Nephron (organoid): Measurements from ENCODE around the gene ABCC2.
A peak's percentile ranks its signal among the peaks of the same experiment; 100 is the strongest.

Source experiments
- H3K27ac Mint-ChIP-seq, 3 experiments: 2 replicates each; pipeline ENCODE4 v1.8.0; 2020; ENCODE audit warnings: mixed read lengths in 3 of 3, mild to moderate bottlenecking in 2 of 3, moderate library complexity in 1 of 3
- H3K27me3 Mint-ChIP-seq: 2 replicates; pipeline ENCODE4 v1.8.0; 2021; ENCODE audit warnings: low read depth, mild to moderate bottlenecking, moderate library complexity, mixed read lengths
- H3K36me3 Mint-ChIP-seq: 2 replicates; pipeline ENCODE4 v1.8.0; 2020; ENCODE audit warnings: low read depth, mixed read lengths
- H3K4me1 Mint-ChIP-seq: 2 replicates; pipeline ENCODE4 v1.8.0; 2020; ENCODE audit warnings: mixed read lengths
- H3K4me3 Mint-ChIP-seq, 3 experiments: 2 replicates each; pipeline ENCODE4 v1.8.0; 2020; ENCODE audit warnings: mild to moderate bottlenecking in 3 of 3, mixed read lengths in 3 of 3, moderate library complexity in 2 of 3
- H3K9me3 Mint-ChIP-seq: 2 replicates; pipeline ENCODE4 v1.8.0; 2020; ENCODE audit warnings: mixed read lengths
- TF ChIP-seq, protein P1 (sequence below), 3 experiments: fragments of 200-600 bp; sonication (generic); IDR thresholded peaks; one replicate each; pipeline ENCODE4 v1.5.0; 2021; ENCODE audit warnings: antibody characterized with exemption in 3 of 3; ENCODE audit not compliant: unreplicated experiment in 3 of 3

The ABCC2 gene

DNA sequence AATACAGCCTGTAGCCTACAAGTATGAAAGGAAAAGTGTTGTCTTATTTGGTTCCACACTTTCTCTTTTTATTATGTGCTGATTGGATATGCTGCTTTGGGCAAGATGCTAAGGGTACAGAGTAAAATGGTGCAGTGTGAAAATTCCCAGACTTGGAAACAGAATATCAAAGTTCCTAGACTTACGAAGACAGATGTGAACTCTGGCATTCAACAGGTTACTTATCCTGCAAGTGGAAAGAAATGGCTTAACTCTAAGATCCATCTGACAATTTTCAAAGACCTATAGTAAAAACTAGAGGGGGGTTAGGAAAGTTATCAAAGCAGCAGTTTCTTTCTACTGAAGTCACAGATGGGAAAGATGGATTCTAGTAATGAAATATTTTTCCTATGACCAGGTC is 26.3 kb upstream of the ABCC2 start:
- no peaks in the 10 kb centered on the region for H3K9me3 Mint-ChIP-seq
- peaks cover 17% of the 10 kb centered on the region for H3K4me1 Mint-ChIP-seq
- peaks cover 66% of the 10 kb centered on the region for H3K36me3 Mint-ChIP-seq
- no peak overlapping the region for H3K27ac Mint-ChIP-seq
- TF ChIP-seq, protein P1, sequence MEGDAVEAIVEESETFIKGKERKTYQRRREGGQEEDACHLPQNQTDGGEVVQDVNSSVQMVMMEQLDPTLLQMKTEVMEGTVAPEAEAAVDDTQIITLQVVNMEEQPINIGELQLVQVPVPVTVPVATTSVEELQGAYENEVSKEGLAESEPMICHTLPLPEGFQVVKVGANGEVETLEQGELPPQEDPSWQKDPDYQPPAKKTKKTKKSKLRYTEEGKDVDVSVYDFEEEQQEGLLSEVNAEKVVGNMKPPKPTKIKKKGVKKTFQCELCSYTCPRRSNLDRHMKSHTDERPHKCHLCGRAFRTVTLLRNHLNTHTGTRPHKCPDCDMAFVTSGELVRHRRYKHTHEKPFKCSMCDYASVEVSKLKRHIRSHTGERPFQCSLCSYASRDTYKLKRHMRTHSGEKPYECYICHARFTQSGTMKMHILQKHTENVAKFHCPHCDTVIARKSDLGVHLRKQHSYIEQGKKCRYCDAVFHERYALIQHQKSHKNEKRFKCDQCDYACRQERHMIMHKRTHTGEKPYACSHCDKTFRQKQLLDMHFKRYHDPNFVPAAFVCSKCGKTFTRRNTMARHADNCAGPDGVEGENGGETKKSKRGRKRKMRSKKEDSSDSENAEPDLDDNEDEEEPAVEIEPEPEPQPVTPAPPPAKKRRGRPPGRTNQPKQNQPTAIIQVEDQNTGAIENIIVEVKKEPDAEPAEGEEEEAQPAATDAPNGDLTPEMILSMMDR (IDR thresholded peaks at IDR 0.05; ENCODE audit: unreplicated experiment in 3 of 3): no peak
- no peak overlapping the region for H3K4me3 Mint-ChIP-seq
- no peaks in the 10 kb centered on the region for H3K27me3 Mint-ChIP-seq

DNA sequence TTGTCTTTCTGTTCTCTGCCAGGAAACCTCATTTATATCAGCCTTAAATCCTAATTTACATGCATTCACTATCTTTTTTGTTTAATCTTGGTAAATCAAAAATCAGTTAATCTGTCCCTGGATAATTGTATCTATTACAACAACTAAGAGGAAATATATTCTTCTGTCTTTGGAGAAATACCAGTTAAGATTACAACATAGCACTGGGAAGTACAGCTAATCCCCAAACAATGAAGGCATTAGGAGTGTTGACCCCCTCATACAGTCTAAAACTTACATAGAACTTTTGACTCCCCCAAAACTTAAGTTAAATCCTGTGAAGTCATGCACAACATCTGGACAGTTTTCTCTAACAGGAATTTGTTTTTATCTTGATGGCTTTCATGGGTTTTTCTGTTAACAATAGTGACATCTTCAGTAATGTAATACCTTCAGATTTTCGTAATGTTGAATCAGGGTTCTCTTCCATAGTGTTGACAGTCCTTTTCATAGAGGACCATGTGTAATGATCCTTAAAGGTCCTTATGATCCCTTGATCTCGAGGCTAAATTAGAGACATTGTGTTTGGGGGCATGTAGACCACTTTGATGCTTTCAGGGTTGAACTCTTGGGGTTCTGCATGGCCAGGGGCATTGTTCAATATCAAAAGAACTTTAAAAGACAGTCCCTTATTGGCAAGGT is 24.1 kb upstream of the ABCC2 start:
- TF ChIP-seq, protein P1 (IDR thresholded peaks at IDR 0.05; ENCODE audit: unreplicated experiment in 3 of 3): no peak
- Mint-ChIP-seq H3K27ac (peak overlapping the region; percentile 62 to 69 (median 62)), H3K9me3 (peaks cover 3% of the 10 kb centered on the region), H3K36me3 (peaks cover 68% of the 10 kb centered on the region), H3K4me1 (peaks cover 23% of the 10 kb centered on the region), H3K4me3 (no peak overlapping the region), H3K27me3 (no peaks in the 10 kb centered on the region)

DNA sequence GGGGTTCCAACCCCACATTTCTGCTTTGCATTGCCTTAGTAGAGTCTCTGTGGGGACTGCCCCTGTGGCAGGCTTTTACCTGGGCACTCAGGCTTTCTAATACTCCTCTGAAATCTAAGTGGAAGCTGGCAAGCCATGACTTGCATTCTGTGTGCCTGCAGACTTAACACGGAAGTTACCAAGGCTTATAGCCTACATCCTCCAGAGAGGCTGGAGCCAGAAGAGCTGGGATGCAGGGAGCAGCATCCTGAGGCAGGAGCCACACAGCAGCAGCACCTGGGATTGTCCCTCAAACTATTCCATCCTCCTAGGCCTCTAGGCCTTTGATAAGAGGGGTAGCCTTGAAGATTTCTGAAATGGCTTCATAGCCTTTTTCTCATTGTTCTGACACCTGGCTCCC is 22.1 kb upstream of the ABCC2 start:
- H3K4me3 Mint-ChIP-seq: no peak overlapping the region
- peaks cover 4% of the 10 kb centered on the region for H3K9me3 Mint-ChIP-seq
- H3K36me3 Mint-ChIP-seq: peaks cover 57% of the 10 kb centered on the region
- H3K27ac Mint-ChIP-seq: no peak overlapping the region
- peaks cover 23% of the 10 kb centered on the region for H3K4me1 Mint-ChIP-seq
- H3K27me3 Mint-ChIP-seq: no peaks in the 10 kb centered on the region
- TF ChIP-seq, protein P1 (IDR thresholded peaks at IDR 0.05; ENCODE audit: unreplicated experiment in 3 of 3): no peak

DNA sequence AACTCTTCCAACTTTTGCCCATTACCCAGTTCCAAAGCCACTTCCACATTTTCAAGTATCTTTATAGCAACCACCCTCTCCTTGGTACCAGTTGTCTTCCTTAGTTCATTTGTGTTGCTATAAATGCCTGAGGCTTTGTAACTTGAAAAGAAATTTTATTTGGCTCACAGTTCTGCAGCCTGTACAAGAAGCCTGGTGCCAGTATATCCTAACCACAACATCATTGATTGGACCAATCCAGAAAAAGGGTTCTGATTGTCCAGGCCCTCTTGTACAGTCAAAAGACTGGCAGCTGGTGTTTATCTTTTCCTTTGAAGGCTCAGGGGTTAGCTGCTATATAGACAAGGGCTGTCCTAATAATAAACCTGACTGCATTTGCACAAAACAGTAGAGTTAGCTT is 21.1 kb upstream of the ABCC2 start:
- peaks cover 54% of the 10 kb centered on the region for H3K36me3 Mint-ChIP-seq
- TF ChIP-seq, protein P1 (IDR thresholded peaks at IDR 0.05; ENCODE audit: unreplicated experiment in 3 of 3): no peak
- H3K4me1 Mint-ChIP-seq: peaks cover 23% of the 10 kb centered on the region
- peaks cover 4% of the 10 kb centered on the region for H3K9me3 Mint-ChIP-seq
- H3K4me3 Mint-ChIP-seq: no peak overlapping the region
- H3K27me3 Mint-ChIP-seq: no peaks in the 10 kb centered on the region
- H3K27ac Mint-ChIP-seq: peak overlapping the region in 1 of 3 experiments; percentile 3

DNA sequence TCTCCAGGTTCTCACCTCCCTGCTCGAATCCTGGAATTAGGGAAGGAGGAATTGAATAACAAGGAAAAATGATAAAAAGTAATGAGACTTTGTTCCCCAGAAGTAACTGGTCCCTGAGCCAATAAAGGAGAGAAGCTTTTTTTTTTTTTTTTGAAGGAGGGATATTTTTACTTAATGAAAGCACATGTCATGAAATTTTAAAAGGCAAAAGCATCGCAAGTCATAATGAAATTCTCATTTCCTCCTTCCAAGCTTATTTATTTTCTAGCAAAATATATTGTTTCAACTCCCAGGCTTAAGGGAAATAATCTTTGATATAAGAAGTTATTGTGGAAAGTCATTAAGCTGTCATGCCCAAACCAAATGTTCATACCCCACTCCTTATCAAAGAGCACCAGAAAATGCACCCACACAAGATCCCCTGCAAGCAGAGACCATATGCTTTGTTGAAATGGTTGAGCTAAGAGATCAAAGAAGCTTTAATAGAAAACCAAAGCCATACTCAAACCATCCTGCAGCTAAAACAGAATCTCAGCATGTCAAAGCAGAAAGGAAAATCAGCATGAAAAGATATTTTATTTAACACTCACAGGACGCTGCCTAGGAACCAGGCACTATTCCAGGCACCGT is 16.7 kb upstream of the ABCC2 start:
- Mint-ChIP-seq H3K27ac (peak overlapping the region in 2 of 3 experiments; percentile 40 to 67), H3K27me3 (no peaks in the 10 kb centered on the region), H3K9me3 (peaks cover 4% of the 10 kb centered on the region), H3K36me3 (peaks cover 19% of the 10 kb centered on the region), H3K4me3 (no peak overlapping the region), H3K4me1 (peaks cover 8% of the 10 kb centered on the region)
- TF ChIP-seq, protein P1 (IDR thresholded peaks at IDR 0.05; ENCODE audit: unreplicated experiment in 3 of 3): no peak

DNA sequence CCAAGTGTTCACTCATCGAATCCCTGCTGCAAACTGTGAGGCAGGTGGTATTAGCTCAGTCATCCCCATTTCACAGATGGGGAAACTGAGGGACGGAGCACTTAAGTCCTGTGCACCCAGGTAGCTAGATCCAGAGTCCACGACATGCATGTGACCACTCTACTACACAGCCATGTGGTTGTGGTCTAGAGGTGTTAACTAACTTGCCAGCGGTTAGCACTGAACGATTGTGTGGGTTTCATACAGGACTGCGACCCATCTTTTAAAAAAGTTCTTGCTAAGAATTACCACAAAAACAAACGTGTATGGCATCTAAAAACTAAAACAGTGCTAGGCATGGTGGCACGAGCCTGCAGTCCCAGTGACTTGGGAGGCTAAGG is 16.1 kb upstream of the ABCC2 start:
- H3K36me3 Mint-ChIP-seq: peaks cover 15% of the 10 kb centered on the region
- H3K27ac Mint-ChIP-seq: peak overlapping the region in 1 of 3 experiments; percentile 40
- TF ChIP-seq, protein P1 (IDR thresholded peaks at IDR 0.05; ENCODE audit: unreplicated experiment in 3 of 3): no peak
- H3K4me3 Mint-ChIP-seq: no peak overlapping the region
- H3K9me3 Mint-ChIP-seq: peaks cover 4% of the 10 kb centered on the region
- peaks cover 5% of the 10 kb centered on the region for H3K4me1 Mint-ChIP-seq
- H3K27me3 Mint-ChIP-seq: no peaks in the 10 kb centered on the region
